Measurements from ENCODE around the gene ZG16B.

The ZG16B gene

DNA sequence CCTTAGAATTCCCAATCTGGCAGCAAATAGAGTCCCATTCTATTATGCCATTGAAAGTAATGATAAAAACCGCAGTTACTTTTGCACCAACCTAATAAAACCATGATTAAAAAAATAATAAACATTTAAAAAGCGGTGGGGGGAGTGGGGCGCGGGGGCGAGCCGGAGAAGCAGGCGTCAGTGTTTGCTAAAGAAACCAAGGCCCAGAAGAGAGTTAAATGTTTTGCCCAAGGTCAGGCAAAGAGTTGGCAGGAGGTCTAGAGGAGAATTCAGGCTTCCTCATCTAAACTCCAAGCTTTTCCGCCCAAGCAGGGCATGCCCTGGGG is 37.5 kb downstream of the ZG16B start:
- DNase-seq (ENCODE audit: low read depth in 2 of 2), result no peak

GRCh38 chr16:2867987-2868789 is 38.1 kb downstream of the ZG16B start:
- DNase-seq (ENCODE audit: low read depth in 2 of 2), result peak; percentile 93 to 96

DNA sequence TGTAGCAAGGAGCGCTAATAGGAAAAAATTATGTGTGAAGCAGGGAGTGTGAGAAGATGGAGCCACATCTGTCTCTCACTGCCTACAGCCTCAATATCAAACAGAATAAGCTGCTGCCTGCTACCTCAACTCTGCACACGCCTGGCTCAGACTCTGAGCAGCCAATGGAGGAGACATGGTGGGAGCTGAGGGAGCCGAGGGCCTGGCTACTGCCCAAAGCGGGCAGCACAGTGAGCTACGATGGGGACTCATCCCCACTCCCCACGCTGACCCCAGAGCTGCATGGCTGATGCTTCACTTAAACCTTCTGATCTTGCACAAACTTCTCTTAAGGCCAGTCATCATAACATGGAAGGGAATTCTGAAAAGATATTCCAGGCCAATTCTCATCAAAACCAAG is 41.8 kb downstream of the ZG16B start:
- DNase-seq (ENCODE audit: low read depth in 2 of 2), result no peak

- no peak for DNase-seq (ENCODE audit: low read depth in 2 of 2)
Observed at GRCh38 chr16:2874032-2874911, 44.2 kb downstream of the ZG16B start.

DNA sequence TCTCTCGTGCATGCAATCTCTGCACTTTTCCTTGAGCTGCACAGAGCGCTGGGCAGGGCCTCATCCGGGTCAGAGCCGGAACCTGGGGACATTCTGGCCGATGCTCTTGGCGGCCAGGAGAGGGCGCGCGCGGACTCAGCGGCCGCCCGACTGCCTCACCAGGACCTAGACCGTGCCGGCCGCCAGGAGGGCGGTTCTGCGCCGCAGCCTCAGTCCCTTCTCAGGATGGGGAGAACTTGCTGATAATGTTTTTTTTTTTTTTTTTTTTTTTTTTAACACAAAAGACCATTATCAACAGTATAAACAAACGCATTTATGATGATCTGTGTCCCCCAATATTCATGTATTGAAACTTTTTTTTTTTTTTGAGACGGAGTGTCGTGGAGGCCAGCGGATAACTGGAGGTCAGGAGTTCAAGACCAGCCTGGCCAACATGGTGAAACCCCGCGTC is 44.8 kb downstream of the ZG16B start:
- DNase-seq (ENCODE audit: low read depth in 2 of 2), result peak; percentile 51 to 54

DNA sequence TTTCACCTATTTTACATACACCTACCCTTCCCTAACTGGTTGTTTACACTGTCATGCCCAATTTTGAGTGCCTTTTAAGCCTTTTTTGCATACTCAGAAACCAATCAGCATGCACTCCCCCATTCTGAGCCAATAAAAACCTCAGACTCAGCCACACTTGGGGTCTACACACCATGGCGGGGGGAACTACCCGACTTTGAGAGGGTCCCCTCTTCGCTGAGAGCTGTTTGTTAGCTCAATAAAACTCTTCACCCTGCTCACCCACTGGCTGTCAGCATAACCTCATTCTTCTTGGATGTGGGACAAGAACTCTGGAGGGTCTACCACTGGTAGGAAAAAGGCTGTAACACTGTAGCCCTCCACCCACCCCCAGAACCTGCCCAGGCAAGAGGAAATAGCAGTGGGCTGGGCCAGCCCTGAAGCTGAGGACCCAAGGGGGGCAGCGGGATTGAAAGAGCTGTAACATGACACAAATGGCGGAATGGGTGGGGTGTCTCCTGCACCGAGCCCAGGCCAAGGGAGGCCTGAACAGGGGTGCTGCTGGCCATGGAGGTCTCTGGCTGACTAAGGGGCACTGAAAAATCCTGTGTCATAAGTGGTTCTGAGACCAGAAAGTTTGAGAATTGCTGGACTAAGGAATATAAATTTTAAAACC is 49.9 kb downstream of the ZG16B start:
- DNase-seq (ENCODE audit: low read depth in 2 of 2), result no peak
